ENCODE data around the gene ADAMTSL5. TPM values are rescaled to one million over a fixed set of nuclear protein-coding genes. Genes with fewer than 3 reads are reported as not detected.
"Not testable (repeated sequence)": the region's sequence is repeated elsewhere in the genome, so short reads cannot be mapped to it uniquely, and the experiment has no call there.

The ADAMTSL5 gene
- total RNA-seq, 4 donors from 2014 or later, result 1.3 to 9.7 (median 3.6) TPM

DNA sequence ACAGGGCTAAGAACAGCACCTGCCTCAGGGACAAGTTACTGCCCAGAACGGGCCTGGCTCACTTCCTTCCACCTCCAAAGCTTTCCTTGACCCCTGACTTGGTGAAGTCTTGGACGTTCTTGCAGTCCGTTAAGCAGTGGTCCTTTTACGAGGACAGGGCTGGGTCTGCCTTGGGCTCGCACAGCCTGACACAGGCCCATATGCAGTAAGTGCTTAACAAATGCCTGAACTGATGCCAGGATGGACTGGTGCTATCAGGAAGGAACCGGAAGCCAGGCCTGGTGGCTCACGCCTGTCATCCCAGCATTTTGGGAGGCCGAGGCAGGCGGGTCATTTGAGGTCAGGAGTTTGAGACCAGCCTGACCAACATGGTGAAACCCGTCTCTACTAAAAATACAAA, 9.2 kb upstream of the ADAMTSL5 start:
- 80 to 81% methylated on average over 1 to 5 of the region's 10 CpGs for WGBS, 2 donors (ENCODE audit: low coverage in 1 of 2)
- no peak overlapping the region for H3K27ac ChIP-seq
- no peaks in the 10 kb centered on the region for H3K9me3 ChIP-seq
- no peak for ATAC-seq
- no peak for TF ChIP-seq EP300 (IDR thresholded peaks at IDR 0.05)
- TF ChIP-seq, protein P1, sequence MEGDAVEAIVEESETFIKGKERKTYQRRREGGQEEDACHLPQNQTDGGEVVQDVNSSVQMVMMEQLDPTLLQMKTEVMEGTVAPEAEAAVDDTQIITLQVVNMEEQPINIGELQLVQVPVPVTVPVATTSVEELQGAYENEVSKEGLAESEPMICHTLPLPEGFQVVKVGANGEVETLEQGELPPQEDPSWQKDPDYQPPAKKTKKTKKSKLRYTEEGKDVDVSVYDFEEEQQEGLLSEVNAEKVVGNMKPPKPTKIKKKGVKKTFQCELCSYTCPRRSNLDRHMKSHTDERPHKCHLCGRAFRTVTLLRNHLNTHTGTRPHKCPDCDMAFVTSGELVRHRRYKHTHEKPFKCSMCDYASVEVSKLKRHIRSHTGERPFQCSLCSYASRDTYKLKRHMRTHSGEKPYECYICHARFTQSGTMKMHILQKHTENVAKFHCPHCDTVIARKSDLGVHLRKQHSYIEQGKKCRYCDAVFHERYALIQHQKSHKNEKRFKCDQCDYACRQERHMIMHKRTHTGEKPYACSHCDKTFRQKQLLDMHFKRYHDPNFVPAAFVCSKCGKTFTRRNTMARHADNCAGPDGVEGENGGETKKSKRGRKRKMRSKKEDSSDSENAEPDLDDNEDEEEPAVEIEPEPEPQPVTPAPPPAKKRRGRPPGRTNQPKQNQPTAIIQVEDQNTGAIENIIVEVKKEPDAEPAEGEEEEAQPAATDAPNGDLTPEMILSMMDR (IDR thresholded peaks at IDR 0.05), result no peak
- no peak for TF ChIP-seq POLR2A (IDR thresholded peaks at IDR 0.05)
- TF ChIP-seq POLR2AphosphoS5 (IDR thresholded peaks at IDR 0.05), result no peak
- no peak overlapping the region for H3K4me3 ChIP-seq
- H3K4me1 ChIP-seq, result peaks cover 0 to 12% (median 0%) of the 10 kb centered on the region in 3 donors
- H3K27me3 ChIP-seq, result peaks cover 61% of the 10 kb centered on the region
- H3K36me3 ChIP-seq, result no peaks in the 10 kb centered on the region

DNA sequence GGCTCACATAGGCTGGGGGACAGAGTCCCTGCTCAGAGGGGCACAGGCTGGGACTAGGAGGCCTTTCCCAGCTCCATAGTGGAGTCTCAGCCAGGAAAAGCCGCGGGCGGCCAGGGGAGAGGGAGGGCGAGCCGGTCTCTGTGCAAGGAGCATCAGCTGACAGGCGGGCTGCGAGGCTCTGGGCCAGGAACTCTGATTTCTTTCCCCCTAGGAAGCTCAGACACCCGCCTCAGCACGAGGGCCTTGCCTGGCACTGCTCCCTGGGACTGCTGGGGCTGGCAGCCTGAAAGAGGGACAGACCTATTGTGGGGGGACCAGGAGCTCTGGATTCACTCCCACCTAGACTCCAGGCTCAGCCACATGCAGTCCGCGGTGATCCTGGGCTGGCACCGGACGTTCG, 8.8 kb upstream of the ADAMTSL5 start:
- no peaks in the 10 kb centered on the region for H3K36me3 ChIP-seq
- no peak for ATAC-seq
- H3K4me1 ChIP-seq, result peaks cover 0 to 12% (median 0%) of the 10 kb centered on the region in 3 donors
- H3K4me3 ChIP-seq, result no peak overlapping the region
- WGBS, 2 donors (ENCODE audit: low coverage in 1 of 2), result 40% methylated on average over 5 of the region's 14 CpGs; no CpG with 5 or more reads in 1 of the 2 donors
- no peak overlapping the region for H3K27ac ChIP-seq
- H3K27me3 ChIP-seq, result peaks cover 59% of the 10 kb centered on the region
- TF ChIP-seq, protein P1 (IDR thresholded peaks at IDR 0.05), result no peak
- TF ChIP-seq POLR2AphosphoS5 (IDR thresholded peaks at IDR 0.05) (no peak), EP300 (IDR thresholded peaks at IDR 0.05) (no peak)
- H3K9me3 ChIP-seq, result no peaks in the 10 kb centered on the region

DNA sequence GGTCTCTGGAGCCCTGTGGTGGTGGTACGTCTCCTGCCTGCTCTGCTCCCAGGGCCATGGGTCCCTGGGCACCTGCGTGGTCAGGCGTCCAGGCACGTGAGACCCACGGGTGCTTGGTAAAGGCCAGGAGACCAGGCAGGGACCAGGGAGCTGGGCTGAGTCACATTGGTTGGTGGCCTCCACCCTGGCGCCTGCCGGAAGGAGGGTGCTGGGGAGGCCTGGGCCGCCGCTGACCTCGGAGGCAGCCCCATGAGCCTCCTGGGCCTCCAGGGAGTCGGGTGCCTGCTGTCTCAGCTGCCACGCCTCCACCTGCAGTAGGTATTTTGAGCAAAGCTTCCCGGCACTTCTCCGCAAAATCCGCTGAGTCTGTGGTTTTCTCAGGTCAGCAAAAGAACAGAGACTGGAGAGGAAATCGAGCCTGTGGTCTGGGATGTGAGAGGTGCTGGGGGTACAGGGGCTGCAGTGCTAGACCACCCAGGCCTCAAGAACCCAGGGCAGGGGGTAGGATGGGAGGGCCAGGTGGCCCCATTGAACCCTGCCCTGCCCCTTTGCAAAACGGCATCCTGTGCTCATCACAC, 7.5 kb upstream of the ADAMTSL5 start:
- Histone ChIP-seq H3K4me3 (no peak overlapping the region), H3K36me3 (no peaks in the 10 kb centered on the region), H3K4me1 (peaks cover 0 to 12% (median 0%) of the 10 kb centered on the region in 3 donors), H3K27ac (no peak overlapping the region), H3K27me3 (peaks cover 59% of the 10 kb centered on the region), H3K9me3 (no peaks in the 10 kb centered on the region)
- whole genome bisulfite sequencing, 2 donors (ENCODE audit: low coverage in 1 of 2), result 67 to 86% methylated on average over 1 of the region's 17 CpGs
- TF ChIP-seq EP300 (IDR thresholded peaks at IDR 0.05), result no peak
- no peak for TF ChIP-seq POLR2A (IDR thresholded peaks at IDR 0.05)
- ATAC-seq, result no peak

DNA sequence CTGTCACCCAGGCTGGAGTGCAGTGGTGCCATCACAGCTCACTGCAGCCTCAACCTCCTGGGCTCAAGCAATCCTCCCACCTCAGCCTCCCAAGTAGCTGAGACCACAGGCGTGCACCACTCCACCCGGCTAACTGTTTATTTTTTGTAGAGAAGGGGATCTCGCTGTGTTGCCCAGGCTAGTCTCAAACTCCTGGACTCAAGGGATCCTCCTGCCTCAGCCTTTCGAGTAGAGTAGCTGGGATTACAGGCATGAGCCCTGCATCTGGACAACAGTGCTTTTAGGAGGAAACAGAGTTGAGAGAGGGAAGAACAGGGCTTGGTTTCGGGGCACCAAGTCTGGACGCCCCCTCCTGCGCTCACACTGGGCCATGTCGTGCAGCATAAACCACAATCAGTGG, 7.0 kb upstream of the ADAMTSL5 start:
- H3K4me3 ChIP-seq, H3K27ac ChIP-seq, H3K36me3 ChIP-seq, ATAC-seq, H3K9me3 ChIP-seq: not testable (repeated sequence)
- Histone ChIP-seq H3K4me1 (peaks cover 0 to 12% (median 0%) of the 10 kb centered on the region in 3 donors), H3K27me3 (peaks cover 59% of the 10 kb centered on the region)
- 80% methylated on average over 2 of the region's 8 CpGs; no CpG with 5 or more reads in 1 of the 2 donors for WGBS, 2 donors (ENCODE audit: low coverage in 1 of 2)

DNA sequence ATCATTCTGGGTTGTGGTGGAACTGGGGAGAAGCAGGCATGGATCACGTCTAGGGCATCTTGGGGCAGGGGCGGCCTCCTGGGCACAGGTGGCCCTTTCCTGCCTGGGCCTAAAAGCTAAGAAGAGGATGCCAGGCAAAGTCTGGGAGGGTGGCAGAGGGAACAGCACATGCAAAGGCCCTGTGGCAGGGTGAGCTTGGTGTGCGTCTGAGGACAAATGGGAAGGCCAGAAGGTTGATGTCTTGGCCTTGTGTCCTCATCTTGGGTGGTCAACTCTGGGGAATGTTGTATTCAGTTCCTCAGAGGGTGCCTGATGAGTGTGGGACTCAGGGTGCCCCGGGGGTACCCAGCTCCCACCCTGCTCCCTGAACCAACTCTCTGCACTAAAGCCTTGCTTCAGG, 5.7 kb upstream of the ADAMTSL5 start:
- H3K4me3 ChIP-seq, result no peak overlapping the region
- H3K9me3 ChIP-seq, result no peaks in the 10 kb centered on the region
- TF ChIP-seq, protein P1 (IDR thresholded peaks at IDR 0.05), result no peak
- TF ChIP-seq EP300 (IDR thresholded peaks at IDR 0.05) (no peak), POLR2AphosphoS5 (IDR thresholded peaks at IDR 0.05) (no peak), POLR2A (IDR thresholded peaks at IDR 0.05) (no peak)
- H3K27me3 ChIP-seq, result peaks cover 59% of the 10 kb centered on the region
- H3K27ac ChIP-seq, result no peak overlapping the region
- H3K4me1 ChIP-seq, result peaks cover 0 to 6% (median 3%) of the 10 kb centered on the region in 3 donors
- 88% methylated on average over 3 of the region's 4 CpGs; no CpG with 5 or more reads in 1 of the 2 donors for WGBS, 2 donors (ENCODE audit: low coverage in 1 of 2)
- H3K36me3 ChIP-seq, result no peaks in the 10 kb centered on the region
- no peak for ATAC-seq

DNA sequence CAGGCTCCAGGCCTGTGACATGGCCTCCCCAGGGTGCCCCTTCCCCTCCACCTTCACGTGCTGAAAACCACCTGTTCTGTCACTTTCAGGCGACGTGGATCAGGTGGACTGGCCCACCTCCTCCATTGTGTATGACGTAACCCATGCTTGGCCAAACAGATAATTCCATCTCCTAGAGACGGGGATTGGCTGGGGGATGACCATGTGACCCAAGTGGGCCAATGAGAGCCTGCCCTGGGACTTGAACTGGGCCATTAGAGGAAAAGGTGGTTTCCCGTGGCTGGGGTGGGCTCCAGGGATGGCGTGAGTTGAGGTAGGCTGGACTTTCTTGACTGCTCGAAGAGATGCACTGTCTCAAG, 3.6 kb upstream of the ADAMTSL5 start:
- Histone ChIP-seq H3K4me3 (no peak overlapping the region), H3K27me3 (peaks cover 70% of the 10 kb centered on the region), H3K9me3 (no peaks in the 10 kb centered on the region), H3K36me3 (no peaks in the 10 kb centered on the region), H3K4me1 (peaks cover 0 to 26% (median 4%) of the 10 kb centered on the region in 3 donors), H3K27ac (no peak overlapping the region)
- ATAC-seq, result no peak
- WGBS, 2 donors (ENCODE audit: low coverage in 1 of 2), result 58 to 90% methylated on average over 2 to 6 of the region's 8 CpGs
- TF ChIP-seq EP300 (IDR thresholded peaks at IDR 0.05), result no peak

Measured in gastroesophageal sphincter (tissue), 4 donors.